HEK293T (cell line): ENCODE data around the gene MYRFL.

Experiments
- CTCF ChIA-PET: fragments of 350-600 bp; formaldehyde crosslinking; extraction: SDS; loops from one replicate; lab custom pipeline; 2021; ENCODE audit warnings: antibody characterized with exemption, inconsistent platforms; lab: Yijun Ruan, JAX
- POLR2A ChIA-PET: fragments of 350-600 bp; formaldehyde crosslinking; extraction: SDS; loops from one replicate; lab custom pipeline; 2020; ENCODE audit warnings: antibody characterized with exemption, inconsistent platforms; lab: Yijun Ruan, JAX
- DNase-seq: peaks from one replicate; pipeline ENCODE4 v3.0.0; 2012; ENCODE audit warnings: mixed read lengths; ENCODE audit errors: extremely low spot score
- ARNT ChIP-seq: fragments of 450-650 bp; IDR thresholded peaks from 2 replicates; pipeline ENCODE4 v1.6.1; 2017; ENCODE audit warnings: mild to moderate bottlenecking
- BHLHE40 ChIP-seq: fragments of 450-650 bp; IDR thresholded peaks from 2 replicates; pipeline ENCODE4 v1.6.1; 2016; ENCODE audit warnings: mild to moderate bottlenecking, moderate library complexity, borderline replicate concordance
- CTBP1 ChIP-seq: fragments of 450-650 bp; IDR thresholded peaks from 2 replicates; pipeline ENCODE4 v1.6.1; 2016; ENCODE audit warnings: borderline replicate concordance
- ELF4 ChIP-seq: fragments of 450-650 bp; IDR thresholded peaks from 2 replicates; pipeline ENCODE4 v1.6.1; 2017; ENCODE audit warnings: antibody characterized with exemption
- FOXA1 ChIP-seq: fragments of 450-650 bp; IDR thresholded peaks from 2 replicates; pipeline ENCODE4 v1.6.1; 2016; ENCODE audit warnings: mild to moderate bottlenecking
- FOXK2 ChIP-seq: fragments of 450-650 bp; IDR thresholded peaks from 2 replicates; pipeline ENCODE4 v1.6.1; 2016; ENCODE audit warnings: mild to moderate bottlenecking
- FOXM1 ChIP-seq: fragments of 450-650 bp; IDR thresholded peaks from 2 replicates; pipeline ENCODE4 v1.6.1; 2017; ENCODE audit warnings: mild to moderate bottlenecking, borderline replicate concordance
- HDGF ChIP-seq: fragments of 450-650 bp; IDR thresholded peaks from 2 replicates; pipeline ENCODE4 v1.6.1; 2017; ENCODE audit warnings: antibody characterized with exemption, borderline replicate concordance
- L3MBTL2 ChIP-seq: fragments of 450-650 bp; conservative IDR thresholded peaks from 2 replicates; pipeline ENCODE4 v1.6.1; 2016; ENCODE audit warnings: mild to moderate bottlenecking
- LEF1 ChIP-seq: fragments of 450-650 bp; IDR thresholded peaks from 2 replicates; pipeline ENCODE4 v1.6.1; 2017; ENCODE audit warnings: mild to moderate bottlenecking, borderline replicate concordance
- NFRKB ChIP-seq: fragments of 450-650 bp; IDR thresholded peaks from 2 replicates; pipeline ENCODE4 v1.6.1; 2016; ENCODE audit warnings: mild to moderate bottlenecking, moderate library complexity
- PKNOX1 ChIP-seq: fragments of 450-650 bp; IDR thresholded peaks from 2 replicates; pipeline ENCODE4 v1.6.1; 2016
- SP1 ChIP-seq: fragments of 450-650 bp; IDR thresholded peaks from 2 replicates; pipeline ENCODE4 v1.6.1; 2017
- SUZ12 ChIP-seq: fragments of 450-650 bp; IDR thresholded peaks from 2 replicates; pipeline ENCODE4 v1.6.1; 2016; ENCODE audit warnings: mild to moderate bottlenecking
- TARDBP ChIP-seq: fragments of 450-650 bp; IDR thresholded peaks from 2 replicates; pipeline ENCODE4 v1.6.1; 2016
- ZNF384 ChIP-seq: fragments of 450-650 bp; IDR thresholded peaks from 2 replicates; pipeline ENCODE4 v1.6.1; 2016

Gene MYRFL

DNA sequence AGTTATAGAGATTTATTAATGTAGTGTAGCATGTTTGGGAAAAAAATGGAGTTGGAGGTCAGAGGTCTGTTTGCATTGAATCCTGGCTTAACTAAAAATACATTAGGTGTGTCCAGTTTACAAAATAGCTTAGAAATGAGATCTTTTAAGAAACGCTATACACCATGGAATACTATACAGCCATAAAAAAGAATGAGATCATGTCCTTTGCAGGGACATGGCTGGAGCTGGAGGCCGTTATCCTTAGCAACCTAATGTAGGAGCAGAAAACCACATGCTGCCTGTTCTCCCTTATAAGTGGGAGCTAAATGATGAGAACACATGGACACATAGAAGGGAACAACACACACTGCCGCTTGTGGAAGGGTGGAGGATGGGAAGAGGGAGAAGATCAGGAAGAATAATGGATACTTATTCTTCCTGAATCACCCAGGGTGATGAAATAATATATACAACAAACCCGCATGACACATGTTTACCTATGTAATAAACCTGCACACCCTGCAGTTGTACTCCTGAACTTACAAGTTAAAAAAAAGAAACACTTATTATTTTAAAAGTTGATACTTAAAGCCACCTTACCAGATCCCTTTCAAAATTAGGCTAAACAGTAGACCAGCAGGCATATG is 14.0 kb upstream of the MYRFL start:
- CTCF ChIA-PET, result no interaction called here
- no peak for TF ChIP-seq ZNF384
- TF ChIP-seq LEF1, result no peak
- no peak for TF ChIP-seq FOXM1
- TF ChIP-seq BHLHE40, result no peak
- TF ChIP-seq L3MBTL2, result no peak
- TF ChIP-seq PKNOX1, result no peak
- no peak for DNase-seq
- POLR2A ChIA-PET, result no interaction called here

- POLR2A ChIA-PET, result no interaction called here
- no peak for TF ChIP-seq SUZ12
- no peak for TF ChIP-seq LEF1
- TF ChIP-seq NFRKB, result no peak
- TF ChIP-seq FOXA1, result no peak
- TF ChIP-seq FOXM1, result no peak
- no peak for TF ChIP-seq ARNT
- no peak for TF ChIP-seq BHLHE40
- TF ChIP-seq ZNF384, result no peak
- TF ChIP-seq CTBP1, result no peak
- no peak for TF ChIP-seq FOXK2
- no peak for TF ChIP-seq TARDBP
- TF ChIP-seq ELF4, result no peak
- no peak for TF ChIP-seq L3MBTL2
- TF ChIP-seq SP1, result no peak
- TF ChIP-seq HDGF, result no peak
- DNase-seq, result no peak
- CTCF ChIA-PET, result interaction anchor here (0.6 kb wide), 1 partner anchor 1812 kb away, joined by 4 read pairs; no protein-coding TSS in a partner anchor
These were observed 8.9 kb upstream of the MYRFL start for GRCh38 chr12:69816082-69816481.

GRCh38 chr12:69821032-69821455 is 4.0 kb upstream of the MYRFL start:
- POLR2A ChIA-PET, result no interaction called here
- CTCF ChIA-PET, result no interaction called here
- TF ChIP-seq SUZ12 (no peak), LEF1 (no peak), NFRKB (no peak), HDGF (no peak), FOXK2 (no peak), ZNF384 (no peak), SP1 (no peak), BHLHE40 (no peak)
- DNase-seq, result no peak

- DNase-seq, result peak; percentile 20
- ChIA-PET CTCF (interaction anchor here (0.6 kb wide), 1 partner anchor 910 kb away, joined by 7 read pairs; no protein-coding TSS in a partner anchor), POLR2A (no interaction called here)
- TF ChIP-seq TARDBP (no peak), PKNOX1 (no peak), HDGF (no peak), L3MBTL2 (no peak), SUZ12 (no peak), LEF1 (no peak), ZNF384 (no peak)
These were observed 3.4 kb upstream of the MYRFL start for GRCh38 chr12:69821456-69822159.

DNA sequence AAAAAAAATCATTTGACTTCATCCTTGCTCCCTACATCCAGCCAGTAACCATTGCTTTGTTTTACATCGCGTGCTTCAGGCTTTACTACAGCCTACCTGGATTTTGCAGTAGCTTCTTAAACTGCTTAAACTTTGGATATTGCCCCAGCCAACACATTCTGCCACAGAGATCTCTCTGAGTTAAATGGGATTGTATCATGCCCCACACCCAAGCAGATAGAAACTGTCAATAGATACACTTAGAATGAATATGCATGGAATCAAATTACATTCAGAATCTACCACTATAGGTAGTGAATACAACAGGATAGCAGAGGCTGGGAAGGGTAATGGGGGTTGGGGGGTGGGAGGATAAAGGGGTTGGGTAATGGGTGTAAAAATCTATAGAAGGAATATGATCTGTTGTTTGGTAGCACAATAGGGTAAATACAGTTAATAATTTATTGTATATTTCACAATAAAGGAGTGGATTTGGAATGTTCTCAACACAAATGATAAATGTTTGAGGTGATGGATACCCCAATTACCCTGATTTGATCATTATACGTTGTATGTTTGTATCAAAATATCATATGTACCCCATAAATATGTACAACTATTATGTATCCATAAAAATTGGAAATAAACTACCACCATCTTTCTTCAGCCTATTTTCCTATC is 2.7 kb upstream of the MYRFL start:
- no peak for TF ChIP-seq BHLHE40
- no peak for TF ChIP-seq ARNT
- TF ChIP-seq PKNOX1, result no peak
- TF ChIP-seq ZNF384, result no peak
- no peak for TF ChIP-seq HDGF
- no peak for TF ChIP-seq NFRKB
- TF ChIP-seq LEF1, result no peak
- no peak for TF ChIP-seq L3MBTL2
- no peak for TF ChIP-seq FOXA1
- TF ChIP-seq ELF4, result no peak
- no peak for TF ChIP-seq TARDBP
- ChIA-PET POLR2A (no interaction called here), CTCF (interaction anchor here (0.6 kb wide), 1 partner anchor 910 kb away, joined by 7 read pairs; no protein-coding TSS in a partner anchor)
- DNase-seq, result no peak

- ChIA-PET CTCF (no interaction called here), POLR2A (no interaction called here)
- DNase-seq, result no peak
- TF ChIP-seq CTBP1 (no peak), LEF1 (no peak), HDGF (no peak), L3MBTL2 (no peak), ZNF384 (no peak), FOXK2 (no peak), FOXA1 (no peak), NFRKB (no peak), ARNT (no peak), SP1 (no peak), PKNOX1 (no peak), FOXM1 (no peak)
These were observed 999 bp upstream of the MYRFL start for GRCh38 chr12:69824028-69824427.
